HG03103 (cell line): Measurements from ENCODE around the gene SUMF2.
"Not testable (repeated sequence)": the region's sequence is repeated elsewhere in the genome, so short reads cannot be mapped to it uniquely, and the experiment has no call there.

Experiments
- ATAC-seq: cut with Tn5 transposase; IDR thresholded peaks from one replicate; pipeline ENCODE4 v1.9.1; 2021; ENCODE audit warnings: low read depth; ENCODE audit not compliant: unreplicated experiment

SUMF2 gene

DNA sequence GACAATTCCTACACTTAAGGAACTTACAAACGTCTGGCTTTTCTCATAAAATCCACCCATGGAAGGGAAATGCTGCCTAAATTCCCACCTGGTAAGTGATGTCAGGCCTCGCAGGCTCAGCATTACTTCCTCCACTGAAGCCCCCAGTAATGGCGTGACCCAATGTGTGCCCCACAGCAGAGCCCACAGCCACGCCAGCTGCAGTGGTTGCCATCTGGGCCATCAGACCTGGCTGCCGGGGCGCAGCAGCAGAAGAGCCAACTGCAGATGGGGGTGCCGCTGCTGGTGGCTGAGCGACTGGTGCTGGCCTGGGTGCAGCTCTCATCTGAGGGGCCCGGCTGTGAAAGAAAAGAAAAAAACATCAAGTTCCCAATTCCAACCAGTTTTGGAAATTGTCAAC is 40.1 kb downstream of the SUMF2 start:
- ATAC-seq, result not testable (repeated sequence)

DNA sequence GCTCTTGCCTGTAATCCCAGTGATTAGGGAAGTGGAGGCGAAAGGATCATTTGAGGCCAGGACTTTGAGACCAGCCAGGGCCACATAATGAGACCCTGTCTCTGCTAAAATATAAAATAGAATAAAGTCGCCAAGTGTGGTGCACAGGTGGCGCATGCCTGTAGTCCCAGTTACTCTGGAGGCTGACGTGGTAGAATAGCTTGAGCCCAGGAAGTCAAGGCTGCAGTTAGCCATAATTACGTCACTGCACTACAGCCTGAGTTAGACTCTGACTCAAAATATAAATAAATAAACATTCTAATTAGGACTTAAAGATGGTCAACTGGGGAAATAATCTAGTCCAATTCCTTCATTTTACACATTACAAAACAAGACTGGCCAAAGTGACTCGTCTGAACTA is 41.4 kb downstream of the SUMF2 start:
- no peak for ATAC-seq

DNA sequence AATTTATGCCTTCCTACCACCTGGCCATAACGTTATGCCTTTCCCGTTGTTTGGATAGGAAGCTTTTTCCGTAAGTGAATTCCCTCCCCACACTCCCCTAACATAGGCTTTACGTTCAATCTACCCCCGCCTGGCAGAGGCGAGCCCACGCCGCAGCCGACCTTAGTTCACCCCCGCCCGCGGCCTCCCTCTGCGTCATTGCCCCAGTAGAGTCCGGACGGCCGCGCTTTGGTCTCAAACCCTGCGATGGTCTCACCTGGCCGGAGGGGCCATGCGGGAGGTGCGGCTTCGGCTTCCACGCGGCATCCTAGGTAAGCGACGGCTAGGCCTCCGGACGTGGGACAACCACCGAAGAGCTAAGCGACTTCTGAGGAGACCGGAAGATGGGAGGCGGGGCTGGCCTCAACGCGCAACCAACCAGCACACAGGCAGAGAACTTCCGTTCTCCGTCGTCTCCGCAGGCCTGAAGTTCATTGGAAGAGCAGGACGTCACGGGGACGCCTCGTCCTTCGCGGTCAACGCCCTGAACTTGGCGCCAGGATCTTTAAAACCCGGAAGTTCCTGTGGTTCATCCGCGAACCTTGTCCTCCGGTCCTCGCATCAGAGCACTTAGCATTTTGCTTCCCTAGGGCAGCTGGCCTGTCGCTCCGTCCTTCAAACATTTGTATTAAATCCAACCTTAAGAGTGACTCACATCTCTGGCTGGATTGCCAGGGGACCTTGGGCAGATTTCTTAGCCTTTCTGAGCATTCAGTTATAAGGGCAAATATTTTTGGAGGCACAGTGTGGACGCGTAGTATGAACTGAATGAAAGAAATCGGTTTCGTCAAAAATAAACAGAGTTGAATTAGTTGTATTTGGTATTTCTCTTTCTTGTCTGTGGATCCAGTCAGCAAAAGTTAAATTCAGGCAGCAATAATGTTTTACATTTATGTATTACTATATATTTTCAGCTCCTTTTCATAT is 42.3 kb downstream of the SUMF2 start, which contains the start of gene CHCHD2:
TSS of gene CHCHD2 (minus strand) at position 369 of the 966 bp plus-strand sequence. CDS start at position 306, 63 bp downstream.
- peak; percentile 99 for ATAC-seq

DNA sequence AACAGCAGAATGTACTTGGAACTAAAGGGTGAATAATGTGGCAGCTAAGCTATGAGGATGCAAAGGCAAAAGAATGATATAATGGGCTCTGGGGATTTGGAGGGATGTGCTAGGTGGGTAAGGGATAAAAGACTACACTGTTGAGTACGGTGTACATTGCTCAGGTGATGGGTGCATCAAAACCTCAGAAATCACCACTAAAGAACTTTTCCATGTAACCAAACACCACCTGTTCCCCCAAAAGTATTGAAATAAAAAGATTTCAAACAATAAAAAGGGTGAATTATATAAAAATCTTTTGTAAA is 43.8 kb downstream of the SUMF2 start:
- ATAC-seq, result no peak

DNA sequence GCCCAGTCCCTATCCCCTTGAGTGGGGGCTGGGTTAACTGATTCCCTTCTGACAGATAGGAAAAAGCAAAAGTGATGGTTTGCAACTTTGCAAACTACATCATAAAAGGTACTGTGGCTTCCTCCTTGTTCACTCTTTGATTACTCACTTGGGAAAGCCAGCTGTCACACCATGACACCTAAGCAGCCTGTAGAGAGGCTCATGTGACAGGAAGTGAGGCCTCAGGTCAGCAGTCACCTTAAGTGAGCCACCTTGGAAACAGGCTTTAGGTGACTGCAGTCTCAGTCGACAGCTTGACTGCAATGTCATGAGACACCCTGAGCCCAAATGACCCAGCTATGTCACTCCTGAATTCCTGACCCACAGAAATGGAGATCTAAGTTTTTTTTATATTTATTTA is 46.5 kb downstream of the SUMF2 start:
- no peak for ATAC-seq

DNA sequence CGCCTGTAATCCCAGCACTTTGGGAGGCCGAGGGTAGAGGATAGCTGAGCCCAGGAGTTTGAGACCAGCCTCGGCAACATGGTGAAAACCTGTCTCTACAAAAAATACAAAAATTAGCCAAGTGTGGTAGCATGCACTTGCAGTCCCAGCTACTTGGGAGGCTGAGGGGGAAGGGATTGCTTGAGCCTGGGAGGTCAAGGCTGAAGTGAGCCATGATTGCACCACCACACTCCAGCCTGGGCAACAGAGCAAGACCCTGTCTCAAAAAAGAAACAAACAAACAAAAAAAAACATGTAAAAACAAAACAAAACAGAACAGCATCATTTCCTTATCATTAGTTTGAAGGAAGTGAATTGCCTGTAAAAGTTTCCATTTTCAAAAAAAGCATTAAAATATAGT is 48.2 kb downstream of the SUMF2 start:
- not testable (repeated sequence) for ATAC-seq

DNA sequence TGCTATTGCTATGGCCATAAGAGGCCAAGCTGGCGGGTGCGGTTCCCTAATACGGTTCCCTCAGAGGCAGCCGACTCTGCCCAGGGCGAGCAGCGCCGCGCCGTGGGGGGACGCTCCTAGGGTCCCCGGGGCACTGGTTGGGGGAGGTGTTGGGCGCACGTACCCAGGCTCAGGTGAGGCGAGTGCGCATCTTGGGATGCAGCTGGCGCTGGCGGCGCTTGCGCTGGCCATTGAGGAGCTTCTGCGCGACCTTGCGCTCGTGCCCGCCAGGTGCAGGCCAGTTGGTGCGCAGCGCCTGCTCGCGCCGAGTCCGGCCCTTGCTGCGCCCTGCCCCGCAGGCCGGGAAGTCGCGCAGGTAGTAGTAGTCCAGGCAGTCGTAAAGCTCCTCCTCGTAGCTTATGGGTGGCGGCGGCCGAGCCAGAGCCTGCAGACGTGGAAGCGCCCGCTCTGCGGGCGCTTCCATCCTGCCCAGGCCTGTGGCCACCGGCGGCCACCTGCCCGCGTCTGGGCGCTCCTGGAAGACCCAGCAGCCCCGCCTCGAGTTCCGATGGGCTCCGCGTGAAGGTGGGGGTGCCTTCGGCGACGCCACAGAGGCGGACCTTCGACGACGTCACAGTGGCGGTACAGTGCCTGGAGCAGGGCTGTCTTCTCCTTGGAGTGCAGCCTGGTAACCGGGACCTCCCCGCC is 51.9 kb downstream of the SUMF2 start, which contains the start of gene NUPR2:
TSS of gene NUPR2 (minus strand) at position 566 of the 687 bp plus-strand sequence. CDS start at position 463, 103 bp downstream.
- no peak for ATAC-seq

DNA sequence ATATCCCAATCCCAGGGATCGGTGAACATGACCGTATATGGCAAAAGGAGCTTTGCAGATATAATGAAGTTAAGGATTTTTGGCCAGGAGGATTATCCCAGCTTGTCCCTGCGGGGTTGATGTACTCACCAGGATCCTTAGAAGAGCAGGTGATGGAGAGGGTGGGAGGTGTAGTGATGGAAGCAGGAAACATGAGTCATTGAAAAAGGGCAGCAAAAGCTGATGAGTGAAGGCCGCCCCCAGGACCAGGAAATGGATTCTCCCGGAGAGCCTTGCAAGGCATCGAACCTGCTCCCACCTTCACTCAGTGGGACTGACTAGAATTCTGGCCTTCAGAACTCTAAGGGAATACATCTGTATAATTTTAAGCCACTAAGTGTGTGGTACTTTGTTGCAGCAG is 57.4 kb downstream of the SUMF2 start:
- no peak for ATAC-seq

DNA sequence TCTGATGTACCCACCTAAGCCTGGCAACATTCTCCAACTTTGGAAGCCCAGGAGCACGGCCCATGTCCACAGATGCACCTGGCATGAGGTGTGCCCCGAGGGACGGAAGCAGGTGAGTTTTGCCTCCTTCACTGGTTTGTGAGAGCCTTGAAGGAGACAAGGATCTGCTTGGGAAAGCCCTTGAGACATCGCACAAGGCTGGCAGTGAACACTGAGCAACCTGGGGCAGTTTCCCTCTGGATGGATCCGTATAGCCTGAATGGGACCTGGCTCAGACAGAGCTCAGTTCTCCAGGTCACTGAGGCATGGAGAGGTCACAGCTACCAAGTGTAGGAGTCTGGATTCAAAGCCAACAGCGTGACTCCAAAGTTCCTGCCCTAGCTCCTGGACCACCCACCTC is 60.9 kb downstream of the SUMF2 start:
- no peak for ATAC-seq

DNA sequence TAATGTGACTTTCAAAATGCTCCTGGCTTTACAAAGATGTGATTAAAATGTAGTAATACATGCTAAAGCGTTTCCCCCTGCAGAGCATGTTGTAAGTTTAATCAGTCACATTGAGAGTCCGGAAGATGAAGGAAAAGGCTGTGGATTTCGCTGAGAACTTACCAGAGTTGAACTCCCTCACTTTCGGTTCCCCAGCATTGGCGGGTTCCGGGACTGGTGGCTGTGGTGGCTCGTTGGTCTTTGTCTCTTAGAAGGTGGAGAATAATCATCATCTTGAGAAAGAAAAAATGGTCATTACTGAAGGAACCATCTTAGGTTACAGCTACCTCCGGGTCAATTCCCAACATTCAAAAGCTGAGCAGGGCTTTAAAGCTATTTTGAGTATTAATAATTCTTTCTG is 61.7 kb downstream of the SUMF2 start:
- ATAC-seq, result no peak

DNA sequence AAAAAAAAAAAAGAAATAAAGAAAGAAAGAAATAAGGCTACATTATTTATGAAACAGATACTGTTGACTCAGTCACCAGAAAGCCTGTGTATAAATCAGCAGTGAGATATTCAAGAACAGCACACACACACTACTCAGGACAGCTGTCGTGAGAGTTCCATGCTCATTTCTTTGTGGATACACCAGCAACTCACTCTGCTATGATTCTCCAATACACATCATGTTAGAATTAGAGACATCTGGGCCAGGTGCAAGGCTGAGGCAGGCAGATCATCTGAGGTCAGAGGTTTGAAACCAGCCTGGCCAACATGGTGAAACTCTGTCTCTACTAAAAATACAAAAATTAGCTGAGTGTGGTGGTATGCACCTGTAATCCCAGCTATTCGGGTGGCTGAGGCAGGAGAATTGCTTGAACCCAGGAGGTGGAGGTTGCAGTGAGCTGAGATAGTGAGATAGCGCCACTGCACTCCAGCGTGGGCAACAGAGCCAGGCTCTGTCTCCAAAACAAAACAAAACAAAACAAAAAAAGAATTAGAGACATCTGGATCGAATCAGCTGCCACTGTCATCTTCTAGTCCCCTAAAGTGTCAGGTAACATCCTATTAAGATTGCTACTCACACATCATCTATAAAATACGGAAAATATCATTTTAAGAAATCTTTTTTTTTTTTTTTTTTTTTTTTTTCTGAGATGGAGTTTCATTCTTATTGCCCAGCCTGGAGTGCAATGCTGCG is 63.3 kb downstream of the SUMF2 start:
- ATAC-seq, result no peak
